Stimulated activated CD4-positive, alpha-beta T cell treated with anti-CD3 and anti-CD28 coated beads, Interleukin-2, amount 100 ng/mL, for 48 hours (primary cell): ENCODE data around the gene MIOS.

Source experiments
- DNase-seq, 2 donors: peaks; one replicate each; pipeline ENCODE4 v3.0.0-alpha.2; 2020

Gene MIOS

DNA sequence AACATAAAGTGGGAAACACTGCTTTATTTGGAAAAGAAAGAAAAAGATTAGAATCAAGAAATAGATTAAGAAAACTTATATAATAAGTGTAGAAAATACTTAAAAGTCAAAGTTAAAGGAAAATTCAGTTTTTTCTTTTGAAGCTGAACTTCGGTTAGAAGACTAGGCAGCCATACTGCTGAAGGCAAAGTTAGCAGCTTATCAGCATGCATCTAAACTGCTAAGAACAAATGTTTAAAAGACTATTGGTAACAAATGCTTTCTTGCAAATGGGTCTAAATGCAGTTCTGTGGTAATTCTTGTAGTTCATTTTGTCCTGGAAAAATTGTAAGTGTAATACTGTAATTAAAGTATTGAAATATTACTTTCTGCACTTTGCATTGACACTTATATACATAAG, 18.0 kb downstream of the MIOS start:
- no peak for DNase-seq

DNA sequence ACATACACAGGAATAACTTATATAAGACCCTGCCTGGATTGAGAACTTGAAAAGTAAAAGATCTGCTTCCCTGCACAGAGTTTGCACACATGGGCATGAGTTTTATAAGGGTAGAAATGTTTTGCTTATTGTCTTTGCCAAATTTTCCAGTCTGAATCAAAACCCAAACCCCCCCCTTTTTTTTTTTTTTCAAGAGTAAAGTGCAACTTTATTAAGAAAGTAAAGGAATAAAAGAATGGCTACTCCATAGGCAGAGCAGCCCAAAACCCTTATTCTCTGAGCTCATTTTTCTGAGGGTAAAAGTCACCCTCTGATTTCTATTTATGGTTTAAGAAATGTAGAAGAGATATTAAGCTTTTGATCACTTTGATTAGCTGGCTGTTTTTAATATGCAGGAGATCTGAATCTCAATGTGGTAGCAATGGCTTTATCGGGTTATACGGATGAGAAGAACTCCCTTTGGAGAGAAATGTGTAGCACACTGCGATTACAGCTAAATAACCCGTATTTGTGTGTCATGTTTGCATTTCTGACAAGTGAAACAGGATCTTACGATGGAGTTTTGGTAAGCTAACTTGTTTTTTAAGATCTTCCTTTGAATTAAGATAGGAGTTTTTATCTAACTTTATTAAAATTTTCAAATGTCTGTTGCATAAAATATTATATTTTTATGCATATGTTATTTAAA, 18.7 kb downstream of the MIOS start:
- no peak for DNase-seq

DNA sequence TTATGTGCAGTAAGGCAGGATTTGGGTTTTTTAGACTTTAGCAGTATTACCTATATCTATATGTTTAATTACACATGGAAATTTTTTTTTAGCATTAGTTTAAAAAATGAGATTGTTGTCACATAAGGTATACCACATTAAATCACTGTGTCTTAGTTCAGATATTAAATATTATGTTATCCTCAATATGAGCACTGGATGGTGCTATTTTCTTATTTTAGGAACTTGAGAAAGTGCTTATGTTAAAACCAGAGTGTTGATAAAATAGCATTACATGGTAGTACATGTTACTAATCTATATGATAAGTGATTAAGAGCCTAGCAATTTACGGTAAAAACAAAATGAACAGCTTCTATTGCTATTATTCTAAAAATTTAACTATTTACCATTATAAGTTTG, 28.8 kb downstream of the MIOS start:
- DNase-seq = no peak

DNA sequence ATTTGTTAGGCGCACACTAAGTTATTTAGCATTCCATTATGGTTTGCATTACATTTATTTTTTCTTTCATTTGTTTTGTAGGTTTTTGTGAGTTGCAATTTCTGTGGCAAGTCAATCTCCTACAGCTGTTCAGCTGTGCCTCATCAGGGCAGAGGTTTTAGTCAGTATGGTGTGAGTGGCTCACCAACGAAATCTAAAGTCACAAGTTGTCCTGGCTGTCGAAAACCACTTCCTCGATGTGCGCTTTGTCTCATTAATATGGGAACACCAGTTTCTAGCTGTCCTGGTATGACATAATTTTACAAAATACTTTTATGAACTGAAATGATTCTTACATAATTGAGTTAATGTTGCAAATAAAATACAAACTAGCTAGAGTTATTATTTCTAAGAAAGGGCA, 29.5 kb downstream of the MIOS start:
- DNase-seq = no peak

DNA sequence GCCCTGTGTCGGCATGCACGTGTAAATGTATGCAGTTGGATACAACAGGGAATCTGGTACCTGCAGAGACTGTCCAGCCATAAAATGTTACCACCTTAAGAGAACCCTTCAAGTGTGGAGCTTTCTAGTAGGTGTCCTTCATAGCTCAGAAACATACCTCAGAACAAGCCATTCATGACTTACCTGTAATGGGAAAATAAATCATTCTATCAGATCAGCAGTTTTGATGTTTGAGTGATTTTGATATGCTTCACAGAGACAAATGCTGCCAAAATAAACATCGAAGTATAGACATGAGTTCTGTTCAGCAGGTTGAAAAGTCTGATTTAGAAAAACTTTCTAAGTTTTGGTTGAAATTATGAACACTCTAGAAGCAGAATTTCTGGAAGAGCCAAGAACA, 40.3 kb downstream of the MIOS start:
- DNase-seq = no peak

DNA sequence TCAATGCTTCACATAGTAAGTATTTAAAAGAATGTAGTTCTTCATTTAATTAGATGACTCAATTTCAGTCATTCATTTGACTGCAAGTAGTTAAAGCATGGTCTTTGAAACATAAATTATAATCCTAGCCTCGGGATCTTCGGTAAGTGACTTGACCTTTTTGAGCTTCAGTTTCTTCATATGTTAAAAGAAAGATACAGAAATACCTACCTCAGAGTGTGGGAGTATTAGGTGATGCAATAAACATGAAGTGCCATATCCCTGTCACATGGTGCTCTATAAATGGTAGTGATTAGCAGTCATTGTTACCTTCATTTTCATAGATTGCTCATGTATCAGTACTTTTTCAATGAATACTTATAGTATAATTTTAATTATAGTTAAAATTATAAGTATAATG, 42.6 kb downstream of the MIOS start:
- no peak for DNase-seq

DNA sequence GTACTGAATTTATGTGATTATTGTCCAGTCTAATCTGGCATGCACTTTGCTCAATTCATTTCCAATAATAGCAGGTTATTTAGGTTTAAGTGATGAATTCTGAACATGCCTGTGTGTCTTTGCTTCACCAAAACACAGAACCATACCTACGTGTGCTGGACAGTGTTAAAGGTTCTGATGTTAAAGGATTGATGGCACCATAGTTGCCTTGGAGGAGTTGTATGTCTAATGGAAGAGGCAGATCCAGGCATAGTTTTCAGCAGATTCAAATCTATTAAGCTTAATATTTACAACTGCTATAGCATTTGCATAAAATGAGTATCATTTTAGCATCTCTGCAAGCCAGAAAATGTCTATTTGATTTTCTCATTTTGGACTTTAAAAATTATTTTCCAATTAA, 45.8 kb downstream of the MIOS start:
- no peak for DNase-seq

DNA sequence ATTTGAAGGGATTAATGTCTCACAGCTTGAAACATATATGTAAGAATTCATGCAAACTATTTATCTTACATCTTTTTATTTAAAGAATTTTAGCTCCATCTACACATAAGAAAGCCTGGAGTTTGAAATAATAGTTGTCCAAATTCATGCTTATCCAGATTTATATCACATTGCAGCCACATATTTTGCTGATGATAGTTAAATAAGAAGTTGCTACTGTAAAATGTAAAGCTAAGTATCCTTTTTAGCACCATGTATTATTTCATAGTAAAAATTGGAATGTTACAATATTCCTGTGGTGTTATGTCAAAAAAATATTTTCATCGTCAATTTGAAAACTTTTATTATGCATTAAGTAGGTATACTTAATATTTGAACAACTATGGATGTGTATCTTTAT, 46.5 kb downstream of the MIOS start:
- no peak for DNase-seq

DNA sequence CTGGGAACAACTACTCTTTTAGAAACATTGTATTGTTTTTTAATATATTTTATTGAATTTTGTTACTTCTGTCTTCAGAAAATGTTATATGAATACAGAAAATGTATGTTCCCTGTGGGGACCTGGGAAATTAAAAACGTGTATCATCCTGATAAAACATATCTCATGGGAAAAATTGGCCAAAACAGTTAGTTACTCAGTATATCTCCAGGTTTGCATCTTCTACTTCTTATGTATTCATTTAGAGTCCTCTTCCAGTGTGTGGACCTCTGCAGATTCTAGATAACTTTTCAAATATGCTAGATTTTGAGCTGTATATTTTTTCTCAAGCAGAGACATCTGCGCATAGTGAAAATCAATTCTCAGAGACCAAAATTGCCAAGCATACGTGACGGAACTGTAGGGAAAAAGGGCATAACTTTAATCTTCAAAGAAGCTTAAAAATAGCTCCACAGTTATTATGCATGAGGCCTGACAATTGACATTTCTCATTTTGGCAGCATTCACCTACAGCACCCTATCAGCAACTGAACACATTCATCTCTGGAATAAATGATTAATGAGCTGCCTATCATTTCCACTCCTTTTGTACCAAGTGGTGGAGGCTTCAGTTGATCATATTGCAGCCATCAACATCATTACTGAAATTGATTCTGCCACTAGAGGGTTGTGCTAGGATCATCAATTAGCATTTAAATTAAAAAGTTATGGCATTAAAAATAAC, 47.5 kb downstream of the MIOS start:
- no peak for DNase-seq

DNA sequence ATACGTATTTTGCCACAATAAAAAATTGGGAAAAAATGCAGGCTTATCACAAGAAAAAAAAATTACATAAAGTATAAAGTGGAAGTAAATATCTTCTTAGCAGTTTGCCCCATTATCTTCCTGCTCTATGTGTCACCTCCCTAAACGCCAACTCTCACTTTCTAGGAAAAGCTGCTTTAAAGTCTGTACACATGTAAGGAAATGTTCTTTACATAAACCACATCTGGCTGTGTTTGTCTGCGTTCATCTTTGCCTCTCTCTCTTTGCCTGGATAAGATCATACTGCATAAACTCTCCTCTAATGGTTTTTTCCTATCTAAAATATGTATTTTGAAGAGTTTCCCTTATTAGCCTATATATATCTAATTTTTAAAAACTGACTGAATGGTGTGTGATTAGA, 50.9 kb downstream of the MIOS start:
- DNase-seq = no peak

DNA sequence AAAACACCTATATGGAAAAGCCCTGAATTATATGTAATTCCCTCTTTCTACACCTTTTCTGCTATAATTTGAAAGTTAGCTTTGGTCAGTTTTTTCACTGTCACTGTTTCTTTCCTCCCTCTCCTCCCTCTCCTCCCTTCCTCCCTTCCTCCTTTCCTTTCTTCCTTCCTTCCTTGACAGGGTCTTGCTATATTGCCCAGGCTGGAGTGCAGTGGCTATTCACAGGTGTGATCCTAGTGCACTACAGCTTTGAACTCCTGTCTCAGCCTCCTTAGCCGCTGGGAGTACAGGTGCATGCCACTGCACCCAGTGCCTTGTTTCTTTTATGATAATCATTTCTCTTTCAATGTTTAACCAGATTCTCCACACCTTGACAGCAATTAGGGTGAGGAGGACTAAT, 51.7 kb downstream of the MIOS start:
- no peak for DNase-seq

DNA sequence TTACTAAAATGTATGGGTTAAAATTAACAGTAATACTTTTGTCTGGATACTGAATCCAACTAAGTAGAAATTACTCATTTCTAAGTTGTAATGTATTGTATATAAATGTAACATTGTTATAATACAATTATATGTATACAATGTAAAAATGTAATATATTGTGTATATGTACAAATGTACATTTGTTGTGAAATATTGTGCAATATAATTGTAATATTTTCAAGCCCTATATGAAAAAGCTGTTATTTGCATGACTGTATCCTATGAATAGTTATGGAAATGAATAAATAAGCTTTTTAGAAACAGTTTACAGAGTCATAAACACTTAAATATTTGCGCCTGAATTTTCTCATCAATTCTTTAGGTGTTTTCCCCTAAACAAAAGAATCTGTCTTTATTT, 53.6 kb downstream of the MIOS start:
- no peak for DNase-seq

DNA sequence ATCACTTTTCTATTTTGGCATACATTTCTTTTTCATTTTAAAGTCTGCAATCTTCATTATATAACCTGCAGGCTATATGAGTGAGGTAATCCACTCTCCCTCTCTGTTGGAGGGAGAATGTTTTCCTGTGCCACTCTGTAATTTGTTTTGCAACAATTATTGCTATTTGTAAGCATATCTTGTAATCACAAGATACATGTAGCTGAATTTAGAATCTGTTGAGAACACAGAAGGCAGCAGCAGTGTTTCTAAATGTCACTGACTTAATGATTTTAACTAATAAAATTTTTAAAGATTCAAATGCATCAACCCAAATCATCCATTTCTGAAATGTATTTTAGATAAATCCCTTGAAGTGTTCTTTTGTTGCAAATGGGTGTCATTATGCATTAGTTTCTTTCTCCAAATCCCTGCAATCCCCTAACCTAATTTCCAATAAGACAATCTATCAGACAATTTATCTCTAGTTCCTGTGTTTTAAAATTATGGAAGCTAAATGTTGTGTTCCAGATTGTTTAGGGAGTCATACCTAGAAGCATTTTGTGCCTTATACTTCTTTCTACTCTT, 54.0 kb downstream of the MIOS start:
- DNase-seq = no peak

DNA sequence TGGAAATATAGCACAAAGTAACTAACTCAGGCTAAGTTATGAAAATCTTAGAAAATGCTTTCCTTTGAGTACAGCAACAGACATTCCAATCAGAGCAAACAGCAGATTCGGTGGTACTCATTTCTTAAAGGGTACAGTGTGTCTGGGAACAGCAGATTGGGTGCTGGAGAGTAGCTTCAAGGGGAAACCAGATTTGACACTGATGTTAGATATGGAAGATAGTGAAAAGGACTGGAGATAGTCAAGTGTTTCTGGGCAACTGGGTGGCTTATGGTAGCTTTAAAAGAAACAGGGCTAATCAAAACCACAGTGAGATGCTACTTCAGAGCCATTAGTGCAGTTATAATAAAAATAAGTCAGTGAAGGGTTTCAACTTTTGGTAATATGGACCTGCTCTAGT, 61.8 kb downstream of the MIOS start:
- no peak for DNase-seq

DNA sequence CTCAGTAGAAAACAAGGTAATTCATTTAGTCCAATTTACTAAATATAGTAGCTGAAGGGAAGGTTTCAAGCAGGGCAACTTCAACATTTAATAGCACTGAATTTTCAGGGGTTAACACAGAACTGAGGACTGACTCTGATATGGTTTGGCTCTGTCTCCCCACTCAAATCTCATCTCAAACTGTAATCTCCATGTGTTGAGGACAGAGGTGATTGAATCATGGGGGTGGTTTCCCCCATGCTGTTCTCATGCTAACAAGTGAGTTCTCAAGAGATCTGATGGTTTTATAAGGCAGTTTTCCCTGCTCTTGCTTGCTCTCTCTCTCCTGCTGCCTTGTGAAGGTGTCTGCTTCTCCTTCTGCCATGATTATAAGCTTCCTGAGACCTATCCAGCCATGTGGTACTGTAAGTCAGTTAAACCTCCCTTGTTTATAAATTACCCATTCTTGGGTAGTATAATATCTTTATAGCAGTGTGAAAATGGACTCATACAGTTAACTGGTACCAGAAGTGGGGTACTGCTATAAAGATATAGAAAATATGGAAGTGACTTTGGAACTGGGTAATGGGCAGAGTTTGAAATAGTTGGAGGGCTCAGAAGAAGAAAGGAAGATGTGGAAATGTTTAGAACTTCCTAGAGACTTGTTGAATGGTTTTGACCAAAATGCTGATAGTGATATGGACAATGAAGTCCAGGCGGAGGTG, 64.1 kb downstream of the MIOS start:
- no peak for DNase-seq

DNA sequence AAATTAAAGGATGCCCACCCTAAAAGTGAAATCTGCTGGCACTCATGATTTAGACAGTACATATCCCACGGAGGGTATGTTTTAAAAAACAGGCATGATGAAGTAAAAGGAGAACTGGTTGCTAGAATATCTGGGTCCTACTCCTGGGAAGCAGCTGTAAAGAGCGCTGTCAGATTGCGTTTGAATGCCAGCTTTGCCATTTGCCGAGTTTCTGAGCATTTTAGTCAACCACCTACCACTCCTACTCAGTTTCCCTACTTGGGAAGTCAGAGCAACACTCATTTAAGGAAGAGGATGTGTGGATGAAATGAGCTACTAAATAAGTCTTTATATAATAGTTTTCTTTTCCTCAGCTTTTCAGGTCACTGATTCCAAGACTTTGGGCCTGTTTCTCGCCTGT, 72.7 kb downstream of the MIOS start:
- DNase-seq = peak in 1 of 2 donors; percentile 0

DNA sequence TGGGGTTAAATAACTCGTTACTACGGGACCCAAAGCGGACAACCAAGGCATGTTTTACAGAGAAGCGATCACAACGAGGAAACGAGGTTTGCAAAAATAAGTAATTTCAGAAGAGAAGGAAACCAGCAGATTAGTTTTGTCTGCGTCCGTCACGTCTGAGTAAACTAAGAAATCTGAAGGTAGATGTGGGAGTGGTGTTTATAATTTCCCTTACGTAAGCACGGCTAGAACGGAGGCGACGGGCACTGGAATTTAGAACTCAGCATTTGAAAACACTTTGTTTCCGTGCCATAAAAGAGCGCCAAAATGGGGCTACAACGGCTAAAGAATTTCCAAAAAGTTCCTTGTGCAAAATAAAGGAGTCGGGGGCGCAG, 73.2 kb downstream of the MIOS start:
- peak in 1 of 2 donors; percentile 23 for DNase-seq

DNA sequence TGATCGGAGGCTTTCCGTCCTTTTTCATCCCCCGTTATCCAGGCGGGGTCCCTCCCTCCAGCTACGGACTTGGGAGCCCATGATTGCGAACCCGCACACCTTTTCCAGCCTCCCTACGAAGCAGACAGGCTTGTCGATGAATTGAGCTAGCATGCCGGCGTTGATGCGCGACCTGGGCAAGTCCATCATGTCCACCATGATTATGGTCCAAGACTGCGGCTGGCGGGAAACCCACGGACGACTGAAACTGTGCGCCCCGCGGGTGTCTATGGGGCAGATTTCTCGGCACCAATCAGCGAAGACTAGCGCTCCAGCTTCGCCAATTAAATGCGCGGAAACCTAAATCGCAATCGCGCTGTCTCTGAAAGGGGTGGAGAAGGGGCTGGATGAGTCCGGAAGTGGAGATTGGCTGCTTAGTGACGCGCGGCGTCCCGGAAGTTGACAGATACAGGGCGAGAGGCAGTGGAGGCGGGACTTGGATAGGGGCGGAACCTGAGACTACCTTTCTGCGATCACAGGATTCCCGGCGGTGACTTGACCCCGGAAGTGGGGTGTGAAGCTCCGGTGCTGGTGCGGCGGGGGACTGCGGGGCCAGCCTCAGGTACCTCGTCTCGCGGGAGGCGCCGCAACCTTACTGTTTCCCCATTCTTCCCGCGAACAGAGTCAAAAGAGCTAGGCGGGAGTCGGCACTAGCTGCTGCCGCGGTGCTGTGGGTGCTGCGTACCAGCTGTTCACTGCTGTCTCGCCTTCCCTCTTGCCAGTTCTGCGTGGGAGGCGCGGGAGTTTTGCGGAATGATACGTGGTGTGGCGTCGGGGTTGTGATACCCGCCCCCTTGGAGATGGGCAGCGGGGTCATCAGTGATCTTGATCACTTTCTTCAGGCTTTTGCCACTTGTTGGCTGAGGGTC, 73.8 kb downstream of the MIOS start, which contains the start of gene UMAD1:
Gene UMAD1, plus strand, starts transcription at position 532 of the 908 bp plus-strand sequence. CDS start 32,620 bp downstream, outside the sequence.
- peak; percentile 86 to 91 for DNase-seq

DNA sequence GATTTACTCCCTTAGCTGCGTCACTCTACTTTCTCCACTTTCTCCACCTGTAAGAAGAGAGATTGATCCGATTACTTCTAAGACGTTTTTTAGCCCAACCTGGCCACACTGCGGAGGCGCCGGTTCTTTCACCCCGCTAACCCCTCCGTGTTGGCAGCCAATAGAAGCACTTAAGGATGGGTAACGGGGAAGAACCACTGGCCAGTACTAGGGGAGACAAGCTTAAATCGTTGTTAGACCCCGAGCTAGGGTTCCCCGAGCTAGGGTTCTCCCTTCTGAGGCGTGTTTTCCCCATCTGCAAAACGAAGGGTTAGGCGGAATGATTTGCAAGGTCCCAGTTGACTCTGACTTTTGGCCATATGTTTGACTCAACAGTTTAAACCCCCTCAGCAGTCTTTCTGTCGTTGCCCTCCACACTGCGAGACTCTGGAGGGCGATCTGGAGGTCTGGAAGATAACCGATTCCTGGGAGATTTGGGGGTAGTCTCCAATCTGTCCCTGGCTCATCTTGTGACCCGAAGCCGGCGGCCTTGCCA, 74.5 kb downstream of the MIOS start:
- DNase-seq = peak in 1 of 2 donors; percentile 8

DNA sequence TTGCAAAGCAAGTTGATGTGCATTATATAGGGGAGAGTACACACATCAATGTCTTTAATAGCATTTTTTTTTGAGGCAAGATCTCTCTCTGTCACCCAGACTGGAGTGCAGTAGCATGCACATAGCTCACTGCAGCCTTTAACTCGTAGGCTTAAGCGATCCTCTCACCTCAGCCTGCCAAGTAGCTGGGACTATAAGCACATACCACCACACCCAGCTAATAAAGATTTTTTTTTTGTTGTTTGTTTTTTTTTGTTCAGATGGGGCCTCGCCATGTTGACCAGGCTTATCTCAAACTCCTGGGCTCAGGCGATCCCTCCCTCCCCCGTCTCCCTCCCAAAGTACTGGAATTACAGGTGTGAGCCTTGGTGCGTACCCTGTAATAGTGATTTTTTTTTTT, 75.4 kb downstream of the MIOS start:
- no peak for DNase-seq

DNA sequence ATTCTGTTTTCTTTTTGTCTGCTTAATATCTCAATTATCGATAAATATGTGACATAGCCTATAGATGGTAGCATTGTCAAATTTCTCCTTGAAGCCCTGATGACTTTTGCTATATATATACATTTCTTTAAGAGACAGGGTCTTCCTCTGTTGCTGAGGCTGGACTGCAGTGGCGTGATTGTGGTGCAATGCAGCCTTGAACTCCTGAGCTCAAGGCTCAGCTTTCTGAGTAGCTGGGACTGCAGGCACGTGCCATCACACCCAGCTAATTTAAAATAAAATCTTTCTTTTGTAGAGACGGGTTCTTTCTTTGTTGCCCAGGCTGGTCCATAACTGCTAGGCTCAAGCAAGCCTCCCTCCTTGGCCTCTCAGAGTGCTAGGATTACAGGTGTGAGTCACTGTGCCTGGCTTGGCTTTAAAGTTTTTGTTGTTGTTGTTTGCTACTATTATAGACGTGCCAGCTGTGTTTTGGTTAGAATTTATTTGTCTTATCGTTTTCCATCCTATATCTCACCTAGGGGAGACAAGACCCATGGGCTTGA, 80.9 kb downstream of the MIOS start:
- no peak for DNase-seq

DNA sequence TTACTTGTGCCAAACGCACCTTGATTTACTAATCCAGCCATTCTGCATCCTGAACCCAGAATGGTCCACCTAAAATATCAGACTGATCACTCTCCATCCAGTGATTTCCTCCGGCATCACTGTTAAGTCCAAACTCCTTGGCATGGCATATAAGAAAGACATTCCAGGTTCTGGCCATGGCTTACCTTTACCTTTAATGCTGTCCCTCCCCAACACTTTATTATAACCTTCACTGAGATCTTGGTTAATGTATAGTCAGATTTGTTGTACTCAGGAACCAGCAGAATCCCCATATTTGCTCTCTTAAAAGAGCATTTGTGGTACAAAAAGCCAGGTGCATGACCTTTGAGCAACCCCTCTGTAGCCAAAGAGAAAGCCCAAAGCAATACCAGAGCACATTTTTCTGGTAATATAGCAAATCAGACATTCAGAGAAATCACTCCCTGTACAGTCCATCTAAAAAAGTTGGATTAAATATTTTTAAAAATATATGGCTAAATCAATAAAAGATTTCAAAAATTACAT, 84.1 kb downstream of the MIOS start:
- no peak for DNase-seq
